Liver (tissue), 3 donors: ENCODE measurements around the gene RETREG3.

Experiments used
- FOXA1 ChIP-seq: IDR thresholded peaks from 2 replicates; pipeline ENCODE4 v1.6.1; 2016; ENCODE audit warnings: antibody characterized with exemption
- JUND ChIP-seq, 2 donors: IDR thresholded peaks; 2 replicates each; pipeline ENCODE4 v1.6.1; 2016; ENCODE audit warnings: antibody characterized with exemption in 2 of 2
- MAX ChIP-seq: IDR thresholded peaks from 2 replicates; pipeline ENCODE4 v1.6.1; 2016; ENCODE audit warnings: antibody characterized with exemption
- NR2F2 ChIP-seq: IDR thresholded peaks from 2 replicates; pipeline ENCODE4 v1.6.1; 2016; ENCODE audit warnings: antibody characterized with exemption
- RAD21 ChIP-seq, 2 donors: IDR thresholded peaks; 2 replicates each; pipeline ENCODE4 v1.6.1; 2016; ENCODE audit warnings: antibody characterized with exemption in 2 of 2, mild to moderate bottlenecking in 2 of 2
- RXRA ChIP-seq, 2 donors: IDR thresholded peaks; 2 replicates each; pipeline ENCODE4 v1.6.1; 2017 to 2018; ENCODE audit warnings: antibody characterized with exemption in 2 of 2, mild to moderate bottlenecking in 1 of 2
- SP1 ChIP-seq: IDR thresholded peaks from 2 replicates; pipeline ENCODE4 v1.6.1; 2018; ENCODE audit warnings: antibody characterized with exemption, mild to moderate bottlenecking
- TAF1 ChIP-seq: conservative IDR thresholded peaks from 2 replicates; pipeline ENCODE4 v1.6.1; 2016; ENCODE audit warnings: antibody characterized with exemption, mild to moderate bottlenecking
- YY1 ChIP-seq: IDR thresholded peaks from 2 replicates; pipeline ENCODE4 v1.6.1; 2016; ENCODE audit warnings: antibody characterized with exemption, mild to moderate bottlenecking
- ZBTB33 ChIP-seq: IDR thresholded peaks from 2 replicates; pipeline ENCODE4 v1.6.1; 2016; ENCODE audit warnings: antibody characterized with exemption
- TF ChIP-seq, protein P1 (sequence below): fragments of 150-350 bp; IDR thresholded peaks from 2 replicates; pipeline ENCODE4 v1.5.1; 2017; ENCODE audit warnings: improper control_type of control experiment, low read depth, low read length; ENCODE audit not compliant: missing input control
- TF ChIP-seq, protein P2 (sequence below): IDR thresholded peaks from 2 replicates; pipeline ENCODE4 v1.6.1; 2016; ENCODE audit warnings: antibody characterized with exemption
- TF ChIP-seq, protein P3 (sequence below): IDR thresholded peaks from 2 replicates; pipeline ENCODE4 v1.6.1; 2016; ENCODE audit warnings: antibody characterized with exemption, mild to moderate bottlenecking
- donor health status: healthy.
- donor health status: healthy.

GRCh38 chr17:42541041-42541833 is 67.9 kb downstream of the RETREG3 start:
- no peak for TF ChIP-seq TAF1
- TF ChIP-seq, protein P1, sequence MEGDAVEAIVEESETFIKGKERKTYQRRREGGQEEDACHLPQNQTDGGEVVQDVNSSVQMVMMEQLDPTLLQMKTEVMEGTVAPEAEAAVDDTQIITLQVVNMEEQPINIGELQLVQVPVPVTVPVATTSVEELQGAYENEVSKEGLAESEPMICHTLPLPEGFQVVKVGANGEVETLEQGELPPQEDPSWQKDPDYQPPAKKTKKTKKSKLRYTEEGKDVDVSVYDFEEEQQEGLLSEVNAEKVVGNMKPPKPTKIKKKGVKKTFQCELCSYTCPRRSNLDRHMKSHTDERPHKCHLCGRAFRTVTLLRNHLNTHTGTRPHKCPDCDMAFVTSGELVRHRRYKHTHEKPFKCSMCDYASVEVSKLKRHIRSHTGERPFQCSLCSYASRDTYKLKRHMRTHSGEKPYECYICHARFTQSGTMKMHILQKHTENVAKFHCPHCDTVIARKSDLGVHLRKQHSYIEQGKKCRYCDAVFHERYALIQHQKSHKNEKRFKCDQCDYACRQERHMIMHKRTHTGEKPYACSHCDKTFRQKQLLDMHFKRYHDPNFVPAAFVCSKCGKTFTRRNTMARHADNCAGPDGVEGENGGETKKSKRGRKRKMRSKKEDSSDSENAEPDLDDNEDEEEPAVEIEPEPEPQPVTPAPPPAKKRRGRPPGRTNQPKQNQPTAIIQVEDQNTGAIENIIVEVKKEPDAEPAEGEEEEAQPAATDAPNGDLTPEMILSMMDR, result no peak
- TF ChIP-seq RXRA (IDR thresholded peaks at IDR 0.05), result peak; percentile 71 to 88
- no peak for TF ChIP-seq RAD21 (IDR thresholded peaks at IDR 0.05)
- TF ChIP-seq FOXA1, result no peak
- peak; percentile 72 for TF ChIP-seq MAX
- no peak for TF ChIP-seq YY1
- TF ChIP-seq, protein P2, sequence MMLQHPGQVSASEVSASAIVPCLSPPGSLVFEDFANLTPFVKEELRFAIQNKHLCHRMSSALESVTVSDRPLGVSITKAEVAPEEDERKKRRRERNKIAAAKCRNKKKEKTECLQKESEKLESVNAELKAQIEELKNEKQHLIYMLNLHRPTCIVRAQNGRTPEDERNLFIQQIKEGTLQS, result no peak
- peak; percentile 18 for TF ChIP-seq ZBTB33
- no peak for TF ChIP-seq NR2F2
- TF ChIP-seq, protein P3, sequence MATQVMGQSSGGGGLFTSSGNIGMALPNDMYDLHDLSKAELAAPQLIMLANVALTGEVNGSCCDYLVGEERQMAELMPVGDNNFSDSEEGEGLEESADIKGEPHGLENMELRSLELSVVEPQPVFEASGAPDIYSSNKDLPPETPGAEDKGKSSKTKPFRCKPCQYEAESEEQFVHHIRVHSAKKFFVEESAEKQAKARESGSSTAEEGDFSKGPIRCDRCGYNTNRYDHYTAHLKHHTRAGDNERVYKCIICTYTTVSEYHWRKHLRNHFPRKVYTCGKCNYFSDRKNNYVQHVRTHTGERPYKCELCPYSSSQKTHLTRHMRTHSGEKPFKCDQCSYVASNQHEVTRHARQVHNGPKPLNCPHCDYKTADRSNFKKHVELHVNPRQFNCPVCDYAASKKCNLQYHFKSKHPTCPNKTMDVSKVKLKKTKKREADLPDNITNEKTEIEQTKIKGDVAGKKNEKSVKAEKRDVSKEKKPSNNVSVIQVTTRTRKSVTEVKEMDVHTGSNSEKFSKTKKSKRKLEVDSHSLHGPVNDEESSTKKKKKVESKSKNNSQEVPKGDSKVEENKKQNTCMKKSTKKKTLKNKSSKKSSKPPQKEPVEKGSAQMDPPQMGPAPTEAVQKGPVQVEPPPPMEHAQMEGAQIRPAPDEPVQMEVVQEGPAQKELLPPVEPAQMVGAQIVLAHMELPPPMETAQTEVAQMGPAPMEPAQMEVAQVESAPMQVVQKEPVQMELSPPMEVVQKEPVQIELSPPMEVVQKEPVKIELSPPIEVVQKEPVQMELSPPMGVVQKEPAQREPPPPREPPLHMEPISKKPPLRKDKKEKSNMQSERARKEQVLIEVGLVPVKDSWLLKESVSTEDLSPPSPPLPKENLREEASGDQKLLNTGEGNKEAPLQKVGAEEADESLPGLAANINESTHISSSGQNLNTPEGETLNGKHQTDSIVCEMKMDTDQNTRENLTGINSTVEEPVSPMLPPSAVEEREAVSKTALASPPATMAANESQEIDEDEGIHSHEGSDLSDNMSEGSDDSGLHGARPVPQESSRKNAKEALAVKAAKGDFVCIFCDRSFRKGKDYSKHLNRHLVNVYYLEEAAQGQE, result no peak
- TF ChIP-seq SP1, result peak; percentile 77
- peak; percentile 64 to 86 for TF ChIP-seq JUND (IDR thresholded peaks at IDR 0.05)
